HG02885 (cell line): ENCODE measurements around the gene ZNF93.
"Not testable (repeated sequence)": the region's sequence is repeated elsewhere in the genome, so short reads cannot be mapped to it uniquely, and the experiment has no call there.

Experiments
- ATAC-seq: cut with Tn5 transposase; IDR thresholded peaks from one replicate; pipeline ENCODE4 v1.9.1; 2021; ENCODE audit warnings: mild to moderate bottlenecking; ENCODE audit not compliant: unreplicated experiment, poor library complexity

Gene ZNF93

DNA sequence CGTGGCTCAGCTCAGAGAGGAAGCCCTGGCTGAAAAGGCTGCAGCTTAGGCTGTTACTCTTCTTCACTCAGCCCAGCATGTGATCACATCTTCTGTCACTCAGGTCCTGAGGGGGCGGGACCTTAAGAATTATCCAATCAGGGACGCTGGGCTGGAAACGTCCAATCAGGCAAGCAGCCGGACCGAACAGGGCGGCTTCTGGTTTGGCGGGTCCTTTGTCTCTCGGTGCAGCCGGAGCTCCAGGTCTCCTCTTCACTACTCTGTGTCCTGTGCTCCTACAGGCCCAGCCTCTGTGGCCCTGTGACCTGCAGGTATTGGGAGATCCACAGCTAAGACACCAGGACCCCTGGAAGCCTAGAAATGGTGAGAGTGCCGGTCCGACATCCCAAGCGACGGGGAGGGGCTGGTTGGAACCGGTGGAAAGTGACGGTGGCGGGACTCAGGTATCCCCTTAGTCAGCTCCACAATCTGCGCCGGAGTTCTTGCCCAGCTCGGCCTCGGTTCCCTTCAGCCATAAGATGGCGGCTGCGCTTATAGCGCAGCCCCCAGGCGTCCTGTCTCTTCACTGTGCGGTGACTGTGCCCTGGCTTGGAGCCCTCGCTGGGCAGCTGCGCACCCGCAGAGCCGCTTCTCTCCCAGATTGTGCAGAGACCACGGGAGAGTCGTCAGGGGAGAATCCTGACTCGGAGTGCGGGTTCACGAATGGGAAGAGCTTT lies at the start of gene ZNF93:
Gene ZNF93 (plus strand): TSS at position 218 of the 716 bp plus-strand sequence. CDS start 143 bp downstream, at position 361.
- peak; percentile 89 for ATAC-seq

GRCh38 chr19:19851740-19852139 lies 49.0 kb upstream of the ZNF93 start:
- ATAC-seq: not testable (repeated sequence)

DNA sequence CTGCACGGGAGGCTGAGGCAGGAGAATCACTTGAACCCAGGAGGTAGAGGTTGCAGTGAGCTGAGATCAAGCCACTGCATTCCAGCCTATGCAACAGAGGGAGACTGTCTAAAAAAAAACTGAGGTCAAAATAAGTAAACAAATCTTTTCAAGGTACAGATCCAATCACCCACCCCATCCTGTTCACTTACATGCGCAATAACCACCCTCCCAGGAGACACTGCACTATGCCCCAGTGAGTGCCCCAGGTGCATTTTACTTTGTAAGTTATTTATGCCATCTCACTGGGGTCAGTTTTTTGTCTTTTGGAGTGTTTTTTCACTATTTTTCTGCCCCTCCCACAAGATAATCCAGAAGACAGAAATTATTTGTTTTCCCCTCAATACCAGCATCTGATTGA lies 42.0 kb upstream of the ZNF93 start:
- no peak for ATAC-seq

DNA sequence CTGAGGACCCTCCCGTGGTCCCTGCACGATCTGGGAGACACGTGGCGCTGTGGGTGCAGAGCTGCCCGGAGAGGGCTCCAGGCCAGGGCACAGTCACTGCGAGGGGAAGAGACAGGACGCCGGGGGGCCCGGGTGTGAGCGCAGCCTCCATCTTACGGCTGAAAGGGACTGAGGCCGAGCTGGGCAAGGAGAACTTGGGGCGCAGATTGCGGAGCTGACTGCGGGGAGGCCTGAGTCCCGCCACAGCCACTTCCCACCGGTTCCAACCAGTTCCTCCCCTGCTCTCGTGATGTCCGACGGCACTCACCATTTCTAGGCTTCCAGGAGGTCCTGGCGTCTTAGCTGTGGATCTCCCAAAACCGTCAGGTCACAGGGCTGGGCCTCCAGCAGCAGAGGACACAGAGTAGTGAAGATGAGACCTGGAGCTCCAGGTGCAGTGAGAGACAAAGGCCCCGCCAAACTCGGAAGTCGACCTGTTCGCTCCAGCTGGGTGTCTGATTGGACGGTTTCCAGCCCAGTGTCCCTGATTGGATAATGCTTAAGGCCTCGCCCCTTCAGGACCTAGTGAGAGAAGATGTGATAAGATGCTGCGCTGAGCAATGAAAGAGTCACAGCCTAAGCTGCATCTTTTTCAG lies 39.9 kb upstream of the ZNF93 start:
- no peak for ATAC-seq

GRCh38 chr19:19865750-19866610 lies 34.8 kb upstream of the ZNF93 start, which contains the start of gene ZNF253:
ZNF253 (plus strand) TSS chr19:19865882; CDS start chr19:19865997, 115 bp downstream.
- ATAC-seq: peak; percentile 99

DNA sequence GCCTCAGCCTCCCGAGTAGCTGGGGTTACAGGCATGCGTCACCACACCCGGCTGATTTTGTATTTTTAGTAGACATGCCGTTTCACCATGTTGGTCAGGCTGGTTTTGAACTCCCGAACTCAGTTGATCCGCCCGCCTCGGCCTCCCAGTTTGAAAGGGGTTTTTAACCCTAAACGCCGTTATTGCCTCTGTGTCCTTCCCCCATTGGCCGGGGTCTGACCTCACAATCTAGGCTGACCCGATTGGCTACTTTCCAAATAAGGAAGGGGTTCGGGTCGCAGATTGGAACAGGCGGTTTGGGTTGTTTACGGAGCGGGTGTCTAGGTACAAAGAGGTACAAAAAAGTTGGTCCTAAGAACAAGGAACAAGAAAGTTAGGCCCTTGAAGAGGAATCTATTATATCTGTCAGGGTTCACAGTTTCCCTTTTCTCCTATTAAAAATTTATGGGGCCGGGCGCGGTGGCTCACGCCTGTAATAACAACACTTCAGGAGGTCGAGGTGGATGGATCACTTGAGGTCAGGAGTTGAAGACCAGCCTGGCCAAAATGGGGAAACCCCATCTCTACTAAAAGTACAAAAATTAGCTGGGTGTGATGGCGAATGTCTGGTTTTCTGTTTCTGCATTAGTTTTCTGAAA lies 34.0 kb upstream of the ZNF93 start:
- no peak for ATAC-seq

DNA sequence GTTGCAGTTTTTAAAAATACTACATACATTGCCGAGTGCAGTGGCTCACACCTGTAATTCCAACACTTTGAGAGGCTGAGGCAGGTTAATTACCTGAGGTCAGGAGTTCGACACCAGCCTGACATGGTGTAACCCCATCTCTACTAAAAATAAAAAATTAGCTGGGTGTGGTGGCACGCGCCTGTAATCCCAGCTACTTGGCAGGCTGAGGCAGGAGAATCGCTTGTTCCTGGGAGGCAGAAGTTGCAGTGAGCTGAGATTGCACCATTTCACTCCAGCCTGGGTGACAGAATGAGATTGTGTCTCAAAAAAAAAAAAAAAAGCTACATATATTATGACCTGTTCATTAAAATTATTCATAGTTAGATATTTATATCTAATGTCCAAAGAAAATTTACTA lies 30.7 kb upstream of the ZNF93 start:
- ATAC-seq: not testable (repeated sequence)

GRCh38 chr19:19871932-19872331 lies 28.8 kb upstream of the ZNF93 start:
- no peak for ATAC-seq

DNA sequence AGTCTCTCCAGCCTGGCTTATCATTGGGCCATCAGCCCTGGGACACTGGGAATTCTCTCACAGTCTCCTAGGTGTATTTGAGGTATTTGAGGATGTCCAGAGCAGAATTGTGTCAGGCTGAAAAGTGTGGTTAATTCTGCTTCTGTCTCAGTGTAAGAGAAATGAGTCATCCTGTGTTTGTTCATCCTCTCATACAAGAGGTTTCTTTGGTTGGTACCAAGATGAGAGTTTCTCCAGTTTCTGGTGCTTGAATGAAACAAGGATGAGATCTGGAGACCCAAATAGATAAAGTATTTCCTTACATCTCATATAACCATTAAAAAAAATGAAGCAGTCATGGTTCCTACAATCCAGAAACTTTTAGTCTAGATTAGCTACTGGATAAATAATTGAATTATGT lies 27.4 kb upstream of the ZNF93 start:
- no peak for ATAC-seq

DNA sequence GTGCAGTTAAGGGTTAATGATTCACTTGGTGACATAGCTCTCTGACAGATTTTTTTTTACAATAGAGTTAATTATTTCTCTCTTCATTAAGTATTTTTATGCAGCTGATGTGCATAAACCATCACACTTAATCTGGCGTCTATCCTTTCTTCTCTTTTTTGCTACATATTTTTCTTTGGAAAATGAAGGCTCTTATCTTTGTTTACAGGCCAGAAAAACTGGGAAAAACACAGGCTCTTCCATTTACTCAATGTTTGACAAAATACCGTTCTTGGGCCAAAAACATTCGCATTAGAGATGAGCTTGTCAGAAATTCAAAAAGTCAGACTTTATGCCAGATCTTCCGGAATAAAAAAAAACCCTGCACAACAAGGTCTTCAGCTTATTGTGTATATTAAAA lies 23.0 kb upstream of the ZNF93 start:
- no peak for ATAC-seq

DNA sequence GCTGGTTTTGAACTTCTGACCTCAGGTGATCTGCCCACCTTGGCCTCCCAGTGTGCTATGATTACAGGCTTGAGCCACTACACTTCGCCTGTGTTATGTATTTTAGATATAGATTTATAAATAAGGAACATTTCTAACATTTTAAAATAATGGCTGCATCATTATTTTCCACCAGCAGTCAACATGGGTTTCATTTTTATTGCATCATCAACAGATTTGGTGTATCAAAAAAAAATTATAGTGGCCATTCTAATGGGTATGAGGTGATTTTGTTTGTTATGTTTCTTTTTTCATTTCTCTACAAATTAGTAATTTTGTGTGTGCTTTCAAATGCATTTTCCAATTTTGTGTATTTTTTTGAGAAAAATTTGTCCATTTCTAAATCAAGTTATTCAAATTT lies 16.2 kb upstream of the ZNF93 start:
- no peak for ATAC-seq

DNA sequence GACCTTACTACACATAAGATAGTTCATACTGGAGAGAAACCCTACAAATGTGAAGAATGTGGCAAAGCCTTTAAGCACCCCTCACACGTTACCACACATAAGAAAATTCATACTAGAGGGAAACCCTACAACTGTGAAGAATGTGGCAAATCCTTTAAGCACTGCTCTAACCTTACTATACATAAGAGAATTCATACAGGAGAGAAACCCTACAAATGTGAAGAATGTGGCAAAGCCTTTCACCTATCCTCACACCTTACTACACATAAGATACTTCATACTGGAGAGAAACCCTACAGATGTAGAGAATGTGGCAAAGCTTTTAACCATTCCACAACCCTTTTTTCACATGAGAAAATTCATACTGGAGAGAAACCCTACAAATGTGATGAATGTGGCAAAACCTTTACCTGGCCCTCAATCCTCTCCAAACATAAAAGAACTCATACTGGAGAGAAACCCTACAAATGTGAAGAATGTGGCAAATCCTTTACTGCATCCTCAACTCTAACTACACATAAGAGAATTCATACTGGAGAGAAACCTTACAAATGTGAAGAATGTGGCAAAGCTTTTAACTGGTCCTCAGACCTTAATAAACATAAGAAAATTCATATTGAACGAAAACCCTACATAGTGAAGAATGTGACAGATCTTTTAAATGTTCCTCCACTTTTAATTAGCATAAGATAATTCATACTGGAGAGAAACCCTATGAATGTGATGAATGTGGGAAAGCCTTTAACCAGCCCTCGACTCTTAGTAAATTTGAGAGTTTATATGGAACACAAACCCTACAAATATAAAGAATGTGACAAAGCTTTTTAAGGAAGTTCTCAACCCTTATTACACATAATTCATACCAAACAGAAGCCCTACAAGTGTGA lies 8.4 kb upstream of the ZNF93 start:
- not testable (repeated sequence) for ATAC-seq

DNA sequence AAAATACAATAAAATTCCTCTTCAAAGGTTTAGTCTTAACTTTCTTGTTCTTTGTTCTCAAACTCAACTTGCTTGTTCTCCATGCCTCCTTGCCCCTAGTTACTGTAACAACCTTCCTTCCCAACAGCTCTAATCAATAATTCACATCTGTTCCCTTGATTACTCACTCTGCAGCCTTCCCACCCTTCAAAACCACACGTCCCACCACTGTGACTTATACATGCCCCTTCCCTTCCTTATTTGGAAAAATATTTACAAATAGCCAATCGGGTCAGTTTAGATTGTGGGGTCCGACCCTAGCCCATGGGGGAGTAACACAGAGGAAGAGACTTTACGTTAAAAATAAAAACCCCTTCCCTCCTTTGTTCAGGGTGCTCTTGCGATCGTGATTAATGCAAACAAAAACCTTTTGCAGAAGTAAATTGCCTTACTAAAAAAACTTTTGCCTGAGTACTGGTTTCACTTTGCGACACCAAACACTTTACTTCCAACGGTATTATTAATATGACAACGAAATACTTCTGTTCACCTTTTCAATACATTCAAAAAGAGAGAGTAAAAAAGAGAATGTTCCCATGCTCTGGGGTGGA lies 512 bp upstream of the ZNF93 start:
- no peak for ATAC-seq

GRCh38 chr19:19907551-19907950 lies 6.8 kb downstream of the ZNF93 start:
- ATAC-seq: not testable (repeated sequence)

DNA sequence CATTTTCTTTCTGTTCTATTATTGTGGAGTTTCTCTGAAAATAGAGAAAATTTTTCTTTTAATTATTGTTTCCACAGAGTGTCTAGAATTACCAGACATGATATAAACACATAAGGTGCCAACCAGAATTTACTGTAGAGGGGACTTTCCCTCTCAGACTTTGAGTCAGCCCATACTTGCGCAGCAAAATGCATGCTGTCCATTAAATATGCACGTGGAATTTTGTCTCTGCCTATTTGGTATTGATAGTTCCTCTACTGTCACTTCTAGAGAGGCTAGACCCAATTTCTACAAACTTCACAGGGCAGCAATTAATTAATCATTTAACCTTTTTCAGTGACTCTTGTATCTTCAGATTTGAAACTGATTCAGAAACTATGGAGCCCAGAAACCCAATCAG lies 8.9 kb downstream of the ZNF93 start:
- no peak for ATAC-seq

- ATAC-seq: no peak
These were observed 10.4 kb downstream of the ZNF93 start for GRCh38 chr19:19911150-19911549.

DNA sequence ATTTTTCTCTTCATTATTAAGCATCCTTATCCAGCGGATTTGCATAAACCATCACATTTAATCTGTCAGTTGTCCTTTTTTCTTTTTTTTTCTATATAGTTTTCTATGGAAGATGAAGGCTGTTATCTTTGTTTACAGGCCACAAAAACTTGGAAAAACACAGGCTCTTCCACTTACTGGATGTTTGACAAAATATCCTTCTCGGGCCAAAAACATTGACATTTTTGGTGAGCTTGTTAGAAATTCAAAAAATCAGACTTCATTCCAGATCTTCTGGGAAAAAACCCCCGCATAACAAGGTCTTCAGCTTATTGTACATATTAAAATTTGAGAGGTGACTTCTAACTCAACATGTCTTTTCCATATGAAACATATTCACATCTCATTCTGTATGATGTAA lies 13.8 kb downstream of the ZNF93 start:
- no peak for ATAC-seq

DNA sequence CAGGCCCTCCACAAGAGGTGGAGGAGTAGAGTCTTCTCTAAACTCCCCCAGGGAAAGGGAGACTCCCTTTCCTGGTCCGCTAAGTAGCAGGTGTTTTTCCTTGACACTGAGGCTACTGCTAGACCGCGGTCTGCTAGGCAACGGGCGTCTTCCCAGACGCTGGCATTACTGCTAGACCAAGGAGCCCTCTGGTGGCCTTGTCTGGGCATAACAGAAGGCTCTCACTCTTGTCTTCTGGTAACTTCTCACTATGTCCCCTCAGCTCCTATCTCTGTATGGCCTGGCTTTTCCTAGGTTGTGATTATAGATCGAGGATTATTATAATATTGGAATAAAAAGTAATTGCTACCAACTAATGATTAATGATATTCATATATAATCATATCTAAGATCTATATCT lies 29.7 kb downstream of the ZNF93 start:
- ATAC-seq: not testable (repeated sequence)
